Skeletal muscle satellite cell (primary cell): ENCODE data around the gene ATP2C2.

ENCODE experiments used
- H3K27me3 ChIP-seq: 2 replicates; pipeline ENCODE4 v1.7.0; 2013; ENCODE audit warnings: low read length; ENCODE audit not compliant: control insufficient read depth, insufficient read depth
- H3K36me3 ChIP-seq: 2 replicates; pipeline ENCODE4 v1.7.0; 2013; ENCODE audit warnings: mild to moderate bottlenecking, control low read depth, low read length; ENCODE audit not compliant: insufficient read depth
- H3K4me1 ChIP-seq: 2 replicates; pipeline ENCODE4 v1.7.0; 2013; ENCODE audit warnings: low read length; ENCODE audit not compliant: control insufficient read depth, insufficient read depth
- H3K4me2 ChIP-seq: 2 replicates; pipeline ENCODE4 v1.7.0; 2013; ENCODE audit warnings: mild to moderate bottlenecking, low read length
- H3K4me3 ChIP-seq: 2 replicates; pipeline ENCODE4 v1.7.0; 2013; ENCODE audit warnings: low read length
- H3K9ac ChIP-seq: 2 replicates; pipeline ENCODE4 v1.7.0; 2013; ENCODE audit warnings: mild to moderate bottlenecking, low read depth, low read length, moderate library complexity
- H3K9me3 ChIP-seq: replicated peaks from 2 replicates; pipeline ENCODE4 v1.7.0; 2013; ENCODE audit warnings: mild to moderate bottlenecking, control low read depth, low read length

The ATP2C2 gene

GRCh38 chr16:84369938-84370627 is 1.7 kb downstream of the ATP2C2 start:
- H3K4me3 ChIP-seq = no peak overlapping the region
- no peaks in the 10 kb centered on the region for H3K36me3 ChIP-seq
- H3K4me1 ChIP-seq = no peaks in the 10 kb centered on the region
- peaks cover 85% of the 10 kb centered on the region for H3K27me3 ChIP-seq
- no peak overlapping the region for H3K4me2 ChIP-seq
- no peaks in the 10 kb centered on the region for H3K9me3 ChIP-seq
- H3K9ac ChIP-seq = no peak overlapping the region

DNA sequence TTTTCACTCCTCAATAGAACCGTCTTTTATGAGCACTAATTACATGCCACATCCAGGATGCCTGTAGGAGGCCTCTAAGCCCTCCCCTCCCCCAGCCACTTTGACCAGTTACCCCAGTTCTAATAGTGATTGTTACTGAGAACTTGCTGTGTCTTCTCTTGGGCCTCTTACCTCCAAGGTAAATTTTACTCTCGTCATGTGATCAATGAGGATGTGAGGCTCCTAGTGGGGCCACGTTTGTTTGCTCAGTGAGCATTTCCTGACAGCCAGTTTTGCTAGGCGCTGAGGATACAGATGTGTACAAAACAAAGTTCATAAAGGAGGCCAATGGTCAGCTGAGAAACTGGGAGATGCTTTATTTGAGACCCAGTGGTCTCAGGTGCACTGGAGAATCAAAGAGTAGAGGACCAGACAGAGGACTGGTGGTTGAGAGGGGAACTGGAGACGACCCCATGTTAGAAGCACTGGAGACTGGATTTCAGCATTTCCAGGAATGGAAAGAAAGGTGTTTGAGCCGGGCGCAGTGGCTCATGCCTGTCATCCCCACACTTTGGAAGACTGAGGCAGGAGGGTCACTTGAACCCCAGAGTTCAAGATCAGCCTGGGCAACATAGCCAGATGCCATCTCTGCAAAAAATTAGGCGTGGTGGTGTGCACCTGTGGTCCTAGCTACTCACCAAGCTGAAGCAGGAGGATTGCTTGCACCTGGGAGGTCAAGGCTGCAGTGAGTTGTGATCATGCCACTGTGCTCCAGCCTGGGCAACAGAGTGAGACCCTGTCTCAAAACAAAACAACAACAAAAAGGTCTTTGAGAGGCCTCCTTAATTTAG is 2.6 kb downstream of the ATP2C2 start:
- H3K36me3 ChIP-seq = no peaks in the 10 kb centered on the region
- peaks cover 80% of the 10 kb centered on the region for H3K27me3 ChIP-seq
- no peak overlapping the region for H3K4me2 ChIP-seq
- H3K4me3 ChIP-seq = no peak overlapping the region
- H3K9ac ChIP-seq = no peak overlapping the region
- H3K4me1 ChIP-seq = no peaks in the 10 kb centered on the region
- H3K9me3 ChIP-seq = no peaks in the 10 kb centered on the region

GRCh38 chr16:84371553-84371865 is 3.2 kb downstream of the ATP2C2 start:
- no peaks in the 10 kb centered on the region for H3K4me1 ChIP-seq
- peaks cover 81% of the 10 kb centered on the region for H3K27me3 ChIP-seq
- H3K4me3 ChIP-seq = no peak overlapping the region

GRCh38 chr16:84373907-84374489 is 5.7 kb downstream of the ATP2C2 start:
- Histone ChIP-seq H3K4me1 (no peaks in the 10 kb centered on the region), H3K9ac (no peak overlapping the region), H3K4me3 (no peak overlapping the region), H3K27me3 (peaks cover 77% of the 10 kb centered on the region), H3K9me3 (no peaks in the 10 kb centered on the region), H3K36me3 (no peaks in the 10 kb centered on the region), H3K4me2 (no peak overlapping the region)

More at GRCh38 chr16:84371553-84371865, 3.2 kb downstream of the ATP2C2 start:
- H3K36me3 ChIP-seq = no peaks in the 10 kb centered on the region
- no peak overlapping the region for H3K4me2 ChIP-seq
- no peak overlapping the region for H3K9ac ChIP-seq
- no peaks in the 10 kb centered on the region for H3K9me3 ChIP-seq

DNA sequence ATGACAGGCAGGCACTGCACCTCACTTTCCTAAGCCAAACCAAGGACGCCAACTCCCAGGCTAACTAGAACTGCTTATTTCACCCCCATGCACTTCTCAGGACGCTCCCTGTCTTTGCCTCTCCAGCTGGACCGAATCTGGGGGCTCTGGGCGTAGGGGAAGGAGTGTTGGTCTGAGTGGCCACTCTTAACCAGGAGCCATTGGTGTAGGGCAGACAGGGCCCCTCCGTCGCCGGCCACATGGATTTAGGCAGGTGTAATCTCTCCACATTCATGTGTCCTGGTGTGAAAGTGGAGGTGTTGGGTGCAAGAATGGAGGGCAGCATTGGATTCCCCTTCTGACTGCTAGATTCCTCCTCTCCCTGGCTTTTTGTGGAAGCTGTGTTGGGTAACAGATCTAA is 9.8 kb downstream of the ATP2C2 start:
- no peak overlapping the region for H3K9ac ChIP-seq
- no peaks in the 10 kb centered on the region for H3K36me3 ChIP-seq
- H3K4me2 ChIP-seq = no peak overlapping the region
- no peak overlapping the region for H3K4me3 ChIP-seq
- H3K4me1 ChIP-seq = no peaks in the 10 kb centered on the region
- peaks cover 60% of the 10 kb centered on the region for H3K27me3 ChIP-seq
- no peaks in the 10 kb centered on the region for H3K9me3 ChIP-seq

DNA sequence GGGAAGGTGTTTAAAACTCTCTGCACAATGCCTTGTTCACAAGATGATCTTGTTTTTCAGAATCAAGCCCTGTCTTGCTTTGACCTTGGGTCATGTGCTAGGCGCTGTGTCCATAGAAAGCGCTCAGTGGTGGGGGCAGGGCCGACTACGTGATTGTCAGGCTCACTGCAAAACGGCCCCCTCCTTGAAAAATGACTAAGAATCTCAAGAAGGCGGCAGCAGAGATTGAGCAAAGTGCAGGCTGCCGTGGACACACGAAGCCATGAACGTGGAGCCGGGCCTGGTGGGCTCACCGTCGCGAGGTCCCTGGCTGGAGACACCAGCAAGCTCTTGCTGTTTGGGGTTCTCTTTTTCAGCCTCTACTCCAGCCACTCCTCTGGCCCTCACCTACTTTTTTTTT is 10.2 kb downstream of the ATP2C2 start:
- H3K9ac ChIP-seq = no peak overlapping the region
- H3K4me1 ChIP-seq = no peaks in the 10 kb centered on the region
- no peak overlapping the region for H3K4me3 ChIP-seq
- no peaks in the 10 kb centered on the region for H3K9me3 ChIP-seq
- H3K4me2 ChIP-seq = no peak overlapping the region
- H3K36me3 ChIP-seq = no peaks in the 10 kb centered on the region
- peaks cover 57% of the 10 kb centered on the region for H3K27me3 ChIP-seq

- no peak overlapping the region for H3K9ac ChIP-seq
- H3K36me3 ChIP-seq = no peaks in the 10 kb centered on the region
- H3K4me3 ChIP-seq = no peak overlapping the region
- no peak overlapping the region for H3K4me2 ChIP-seq
- H3K4me1 ChIP-seq = no peaks in the 10 kb centered on the region
- no peaks in the 10 kb centered on the region for H3K9me3 ChIP-seq
- H3K27me3 ChIP-seq = peaks cover 51% of the 10 kb centered on the region
These were observed 10.8 kb downstream of the ATP2C2 start for GRCh38 chr16:84379008-84379708.

DNA sequence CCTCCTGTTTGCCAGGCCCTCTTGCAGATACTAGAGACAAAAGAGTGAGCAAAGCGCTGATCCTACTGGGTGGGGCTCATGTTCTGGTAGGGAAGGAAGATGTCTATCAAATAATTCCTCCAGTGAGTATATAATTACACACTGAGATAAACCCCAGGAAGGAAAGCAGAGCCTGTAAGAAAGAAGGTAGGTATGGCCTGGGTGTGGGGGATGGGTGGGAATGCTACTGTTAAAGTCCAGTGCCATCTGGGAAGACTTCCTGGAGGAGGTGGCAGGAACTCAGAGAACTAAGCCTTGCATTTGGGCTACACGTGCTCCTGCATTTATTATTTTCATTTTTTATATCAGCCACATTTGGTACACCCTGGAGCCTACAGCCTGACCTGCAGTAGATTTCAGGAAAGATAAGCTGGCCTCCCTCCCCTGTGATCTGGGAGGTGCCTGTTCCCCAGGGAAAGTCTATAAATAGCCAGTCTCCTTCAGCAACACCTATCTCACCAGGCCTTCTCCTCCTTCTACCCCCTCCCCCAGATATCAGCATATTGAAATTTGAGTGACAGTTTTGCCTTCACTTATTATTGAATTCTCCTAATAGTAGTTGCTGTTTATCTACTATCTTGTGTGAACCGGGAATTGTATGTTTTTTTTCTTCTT is 11.5 kb downstream of the ATP2C2 start:
- Histone ChIP-seq H3K36me3 (no peaks in the 10 kb centered on the region), H3K4me1 (no peaks in the 10 kb centered on the region), H3K4me3 (no peak overlapping the region), H3K9ac (no peak overlapping the region), H3K9me3 (no peaks in the 10 kb centered on the region), H3K27me3 (peaks cover 44% of the 10 kb centered on the region), H3K4me2 (no peak overlapping the region)

DNA sequence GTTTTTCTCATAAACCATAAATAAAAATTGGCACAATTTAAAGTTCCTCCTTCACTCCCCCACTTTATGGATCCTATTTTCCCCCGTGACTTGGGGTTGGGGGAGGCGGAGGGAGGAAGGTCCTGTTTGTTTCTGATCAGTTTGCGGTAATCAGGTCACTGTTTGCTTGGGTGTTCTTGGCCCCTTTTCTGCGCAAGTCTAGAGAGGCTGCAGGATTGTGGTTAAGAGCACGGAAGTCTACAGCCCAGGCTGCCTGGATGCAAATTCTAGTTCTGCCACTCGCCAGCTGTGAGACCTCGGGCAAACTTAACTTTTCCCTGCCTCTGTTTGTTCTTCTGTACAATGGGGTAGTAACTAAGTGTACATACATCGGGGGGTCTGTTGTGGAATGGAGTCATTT is 12.1 kb downstream of the ATP2C2 start:
- peaks cover 45% of the 10 kb centered on the region for H3K27me3 ChIP-seq
- H3K4me3 ChIP-seq = no peak overlapping the region
- H3K9me3 ChIP-seq = no peaks in the 10 kb centered on the region
- no peaks in the 10 kb centered on the region for H3K36me3 ChIP-seq
- no peak overlapping the region for H3K9ac ChIP-seq
- no peaks in the 10 kb centered on the region for H3K4me1 ChIP-seq
- H3K4me2 ChIP-seq = no peak overlapping the region

DNA sequence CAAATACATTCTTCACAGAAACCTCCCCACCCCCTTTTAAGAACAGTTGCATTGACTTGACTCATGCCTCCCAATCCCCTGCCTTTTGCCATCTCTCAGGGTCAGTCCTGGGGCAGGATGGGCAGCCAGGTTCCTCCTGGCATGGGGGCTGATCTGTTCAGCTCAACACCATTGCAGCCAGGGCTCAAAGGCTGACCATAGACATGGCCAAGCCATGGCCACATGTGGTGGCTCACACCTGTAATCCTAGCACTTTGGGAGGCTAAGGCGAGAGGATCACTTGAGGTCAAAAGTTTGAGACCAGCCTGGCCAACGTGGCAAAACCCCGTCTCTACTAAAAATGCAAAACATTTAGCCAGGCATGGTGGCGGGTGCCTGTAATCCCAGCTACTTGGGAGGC is 14.1 kb downstream of the ATP2C2 start:
- H3K9me3 ChIP-seq = no peaks in the 10 kb centered on the region
- peaks cover 30% of the 10 kb centered on the region for H3K27me3 ChIP-seq
- no peak overlapping the region for H3K4me3 ChIP-seq
- no peak overlapping the region for H3K4me2 ChIP-seq
- H3K9ac ChIP-seq = no peak overlapping the region
- no peaks in the 10 kb centered on the region for H3K4me1 ChIP-seq
- H3K36me3 ChIP-seq = no peaks in the 10 kb centered on the region

DNA sequence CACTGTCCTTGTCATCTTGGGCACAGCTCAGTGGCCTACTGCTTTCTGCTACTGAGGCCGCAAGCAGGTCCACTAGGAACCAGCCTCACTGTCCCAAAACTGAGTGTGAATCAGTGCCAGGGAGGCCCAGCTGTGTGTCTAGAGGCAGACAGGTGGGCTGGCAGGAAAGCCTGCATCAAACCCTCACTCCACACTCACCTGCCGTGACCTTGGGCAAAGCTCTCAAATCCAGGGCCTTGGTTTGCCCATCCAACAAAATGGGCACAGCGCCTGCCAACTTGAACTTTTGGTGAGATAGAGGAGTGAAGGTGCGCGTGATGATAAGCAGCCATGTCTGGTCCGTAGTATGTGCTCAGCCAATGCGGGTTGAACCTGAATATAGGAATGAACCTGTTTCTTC is 14.8 kb downstream of the ATP2C2 start:
- no peaks in the 10 kb centered on the region for H3K4me1 ChIP-seq

More for the DNA sequence above, 14.8 kb downstream of the ATP2C2 start:
- Histone ChIP-seq H3K27me3 (peaks cover 23% of the 10 kb centered on the region), H3K9me3 (no peaks in the 10 kb centered on the region), H3K36me3 (no peaks in the 10 kb centered on the region), H3K4me3 (no peak overlapping the region), H3K9ac (no peak overlapping the region), H3K4me2 (no peak overlapping the region)
